ENCODE measurements around the gene KCNQ1OT1.

GRCh38 chr11:2575591-2576051 lies 124.2 kb downstream of the KCNQ1OT1 start:
- TF ChIP-seq POLR2A (IDR thresholded peaks at IDR 0.05; ENCODE audit: low read length): no peak
- TF ChIP-seq GATA1 (IDR thresholded peaks at IDR 0.05; ENCODE audit: low read depth, low read length): no peak

All from erythroblast (primary cell).